Measurements from ENCODE around the gene CD79A. TPM values are rescaled to one million over a fixed set of nuclear protein-coding genes. Genes with fewer than 3 reads are reported as not detected.

The CD79A gene
- polyA plus RNA-seq, 1 donor: 0.75 TPM

GRCh38 chr19:41897181-41897580 lies 20.1 kb downstream of the CD79A start:
- no peaks in the 10 kb centered on the region for H3K27me3 ChIP-seq (ENCODE audit: control insufficient read depth, insufficient read depth, low read length)
- no peak for DNase-seq
- H3K4me3 ChIP-seq (ENCODE audit: low read length): no peak overlapping the region
- WGBS (ENCODE audit: insufficient coverage, low lambda C conversion rate): no CpG with 5 or more reads among the region's 3 CpGs
- H3K9me3 ChIP-seq (ENCODE audit: control insufficient read depth, low read depth, low read length): no peaks in the 10 kb centered on the region
- H3K27ac ChIP-seq (ENCODE audit: low read length): no peak overlapping the region
- H3K4me1 ChIP-seq (ENCODE audit: control insufficient read depth, insufficient read depth, low read length): no peaks in the 10 kb centered on the region
- H3K36me3 ChIP-seq (ENCODE audit: control insufficient read depth, insufficient read depth, low read length): peaks cover 63% of the 10 kb centered on the region

DNA sequence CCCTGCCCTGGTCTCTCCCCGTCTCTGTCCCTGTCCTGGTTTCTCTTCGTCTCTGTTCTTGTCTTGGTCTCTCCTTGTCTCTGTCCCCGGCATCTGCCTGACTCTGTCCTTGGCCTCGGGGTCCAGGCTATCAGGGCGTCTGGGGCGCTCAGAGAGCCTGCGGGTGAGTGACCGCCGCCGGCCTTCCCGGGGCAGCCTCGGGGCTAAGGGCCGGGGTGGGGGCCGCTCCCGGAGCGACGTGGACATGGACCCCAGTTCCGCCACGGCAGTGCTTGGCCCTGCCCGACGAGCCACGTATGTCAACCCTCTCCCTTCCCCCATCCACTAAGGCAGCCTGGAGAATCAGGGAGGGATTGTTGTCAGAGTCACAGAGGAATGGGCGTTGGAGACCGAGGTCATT lies 20.7 kb downstream of the CD79A start:
- Histone ChIP-seq H3K27ac (ENCODE audit: low read length) (no peak overlapping the region), H3K9me3 (ENCODE audit: control insufficient read depth, low read depth, low read length) (no peaks in the 10 kb centered on the region), H3K27me3 (ENCODE audit: control insufficient read depth, insufficient read depth, low read length) (no peaks in the 10 kb centered on the region), H3K4me1 (ENCODE audit: control insufficient read depth, insufficient read depth, low read length) (no peaks in the 10 kb centered on the region), H3K36me3 (ENCODE audit: control insufficient read depth, insufficient read depth, low read length) (peaks cover 63% of the 10 kb centered on the region), H3K4me3 (ENCODE audit: low read length) (no peak overlapping the region)
- DNase-seq: no peak
- no CpG with 5 or more reads among the region's 24 CpGs for WGBS (ENCODE audit: insufficient coverage, low lambda C conversion rate)

DNA sequence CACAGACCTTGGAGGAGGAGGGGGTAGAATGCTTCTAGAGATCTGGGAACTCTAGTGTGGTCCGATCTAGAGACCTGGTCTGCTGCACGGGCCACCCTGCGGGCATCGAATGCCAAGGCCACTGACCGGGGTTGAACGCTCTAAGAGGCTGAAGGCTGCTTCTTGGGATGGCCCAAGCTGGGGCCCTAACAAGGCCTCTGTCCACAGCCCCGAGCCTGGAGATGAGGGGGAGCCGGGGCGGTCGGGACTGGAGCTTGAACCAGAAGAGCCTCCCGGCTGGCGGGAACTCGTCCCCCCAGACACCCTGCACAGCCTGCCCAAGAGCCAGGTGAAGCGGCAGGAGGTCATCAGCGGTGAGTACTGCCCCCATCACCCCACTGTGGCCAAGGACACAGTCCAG lies 21.2 kb downstream of the CD79A start:
- peaks cover 67% of the 10 kb centered on the region for H3K36me3 ChIP-seq (ENCODE audit: control insufficient read depth, insufficient read depth, low read length)
- no peak for DNase-seq
- no peaks in the 10 kb centered on the region for H3K4me1 ChIP-seq (ENCODE audit: control insufficient read depth, insufficient read depth, low read length)
- no peak overlapping the region for H3K27ac ChIP-seq (ENCODE audit: low read length)
- no peak overlapping the region for H3K4me3 ChIP-seq (ENCODE audit: low read length)
- WGBS (ENCODE audit: insufficient coverage, low lambda C conversion rate): no CpG with 5 or more reads among the region's 15 CpGs
- H3K9me3 ChIP-seq (ENCODE audit: control insufficient read depth, low read depth, low read length): no peaks in the 10 kb centered on the region
- no peaks in the 10 kb centered on the region for H3K27me3 ChIP-seq (ENCODE audit: control insufficient read depth, insufficient read depth, low read length)

- no CpG with 5 or more reads among the region's 21 CpGs for whole genome bisulfite sequencing (ENCODE audit: insufficient coverage, low lambda C conversion rate)
- H3K36me3 ChIP-seq (ENCODE audit: control insufficient read depth, insufficient read depth, low read length): peaks cover 76% of the 10 kb centered on the region
- H3K9me3 ChIP-seq (ENCODE audit: control insufficient read depth, low read depth, low read length): no peaks in the 10 kb centered on the region
- peaks cover 24% of the 10 kb centered on the region for H3K4me1 ChIP-seq (ENCODE audit: control insufficient read depth, insufficient read depth, low read length)
- no peaks in the 10 kb centered on the region for H3K27me3 ChIP-seq (ENCODE audit: control insufficient read depth, insufficient read depth, low read length)
- no peak for DNase-seq
- no peak overlapping the region for H3K27ac ChIP-seq (ENCODE audit: low read length)
- no peak overlapping the region for H3K4me3 ChIP-seq (ENCODE audit: low read length)
Measured at GRCh38 chr19:41901707-41902360, 24.8 kb downstream of the CD79A start.

GRCh38 chr19:41902594-41902993 lies 25.5 kb downstream of the CD79A start:
- no peak for DNase-seq
- no peak overlapping the region for H3K27ac ChIP-seq (ENCODE audit: low read length)
- no peaks in the 10 kb centered on the region for H3K27me3 ChIP-seq (ENCODE audit: control insufficient read depth, insufficient read depth, low read length)
- no peaks in the 10 kb centered on the region for H3K9me3 ChIP-seq (ENCODE audit: control insufficient read depth, low read depth, low read length)
- H3K4me1 ChIP-seq (ENCODE audit: control insufficient read depth, insufficient read depth, low read length): peaks cover 24% of the 10 kb centered on the region
- H3K36me3 ChIP-seq (ENCODE audit: control insufficient read depth, insufficient read depth, low read length): peaks cover 79% of the 10 kb centered on the region
- no peak overlapping the region for H3K4me3 ChIP-seq (ENCODE audit: low read length)
- no CpG with 5 or more reads among the region's 17 CpGs for WGBS (ENCODE audit: insufficient coverage, low lambda C conversion rate)

DNA sequence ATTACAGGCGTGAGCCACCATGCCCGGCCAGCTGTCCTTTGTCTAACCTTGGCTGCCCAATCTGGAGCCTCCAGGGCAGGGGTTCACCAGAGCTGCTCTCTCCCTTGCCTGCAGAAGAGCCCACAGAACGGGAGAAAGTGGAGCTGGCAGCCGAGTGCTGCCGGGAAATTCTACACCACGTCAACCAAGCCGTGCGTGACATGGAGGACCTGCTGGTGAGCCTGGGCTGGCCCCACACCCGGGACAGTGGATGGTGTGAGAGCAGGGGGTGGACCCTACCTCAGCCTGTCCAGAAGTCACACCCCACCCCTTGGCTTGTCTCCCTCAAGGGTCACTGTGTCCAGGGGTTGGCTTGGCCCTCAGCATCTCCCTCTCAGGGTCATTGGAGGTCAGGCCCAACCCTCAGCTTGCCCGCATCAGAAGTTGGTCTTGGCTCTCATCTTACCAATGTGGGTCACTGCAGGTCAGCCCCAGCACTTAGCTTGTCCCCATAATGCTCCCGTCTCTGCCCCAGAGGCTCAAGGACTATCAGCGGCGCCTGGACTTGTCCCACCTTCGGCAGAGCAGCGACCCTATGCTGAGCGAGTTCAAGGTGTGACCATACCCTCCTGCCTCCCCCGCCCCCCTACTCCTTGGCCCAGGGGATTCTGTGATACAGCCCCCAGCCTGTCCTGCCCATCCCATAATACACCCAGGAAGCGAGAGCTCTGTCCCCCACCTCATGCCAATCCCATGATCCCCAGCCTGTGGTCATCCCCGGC lies 26.3 kb downstream of the CD79A start:
- peaks cover 74% of the 10 kb centered on the region for H3K36me3 ChIP-seq (ENCODE audit: control insufficient read depth, insufficient read depth, low read length)
- H3K27ac ChIP-seq (ENCODE audit: low read length): no peak overlapping the region
- no peak for DNase-seq
- no peak overlapping the region for H3K4me3 ChIP-seq (ENCODE audit: low read length)
- H3K27me3 ChIP-seq (ENCODE audit: control insufficient read depth, insufficient read depth, low read length): no peaks in the 10 kb centered on the region
- no peaks in the 10 kb centered on the region for H3K9me3 ChIP-seq (ENCODE audit: control insufficient read depth, low read depth, low read length)
- H3K4me1 ChIP-seq (ENCODE audit: control insufficient read depth, insufficient read depth, low read length): peaks cover 24% of the 10 kb centered on the region
- no CpG with 5 or more reads among the region's 19 CpGs for WGBS (ENCODE audit: insufficient coverage, low lambda C conversion rate)

GRCh38 chr19:41904118-41904870 lies 27.2 kb downstream of the CD79A start:
- peak; percentile 92 to 97 for DNase-seq
- Histone ChIP-seq H3K27ac (ENCODE audit: low read length) (peak overlapping the region; percentile 73), H3K4me1 (ENCODE audit: control insufficient read depth, insufficient read depth, low read length) (peaks cover 24% of the 10 kb centered on the region), H3K36me3 (ENCODE audit: control insufficient read depth, insufficient read depth, low read length) (peaks cover 70% of the 10 kb centered on the region), H3K27me3 (ENCODE audit: control insufficient read depth, insufficient read depth, low read length) (no peaks in the 10 kb centered on the region), H3K9me3 (ENCODE audit: control insufficient read depth, low read depth, low read length) (no peaks in the 10 kb centered on the region), H3K4me3 (ENCODE audit: low read length) (no peak overlapping the region)
- WGBS (ENCODE audit: insufficient coverage, low lambda C conversion rate): 18% methylated on average over 2 of the region's 30 CpGs

GRCh38 chr19:41905273-41906002 lies 28.4 kb downstream of the CD79A start:
- peak in 1 of 2 donors; percentile 37 for DNase-seq
- Histone ChIP-seq H3K9me3 (ENCODE audit: control insufficient read depth, low read depth, low read length) (no peaks in the 10 kb centered on the region), H3K4me1 (ENCODE audit: control insufficient read depth, insufficient read depth, low read length) (peaks cover 24% of the 10 kb centered on the region), H3K27ac (ENCODE audit: low read length) (peak overlapping the region; percentile 73), H3K27me3 (ENCODE audit: control insufficient read depth, insufficient read depth, low read length) (peaks cover 6% of the 10 kb centered on the region), H3K36me3 (ENCODE audit: control insufficient read depth, insufficient read depth, low read length) (peaks cover 61% of the 10 kb centered on the region), H3K4me3 (ENCODE audit: low read length) (no peak overlapping the region)
- WGBS (ENCODE audit: insufficient coverage, low lambda C conversion rate): no CpG with 5 or more reads among the region's 24 CpGs

DNA sequence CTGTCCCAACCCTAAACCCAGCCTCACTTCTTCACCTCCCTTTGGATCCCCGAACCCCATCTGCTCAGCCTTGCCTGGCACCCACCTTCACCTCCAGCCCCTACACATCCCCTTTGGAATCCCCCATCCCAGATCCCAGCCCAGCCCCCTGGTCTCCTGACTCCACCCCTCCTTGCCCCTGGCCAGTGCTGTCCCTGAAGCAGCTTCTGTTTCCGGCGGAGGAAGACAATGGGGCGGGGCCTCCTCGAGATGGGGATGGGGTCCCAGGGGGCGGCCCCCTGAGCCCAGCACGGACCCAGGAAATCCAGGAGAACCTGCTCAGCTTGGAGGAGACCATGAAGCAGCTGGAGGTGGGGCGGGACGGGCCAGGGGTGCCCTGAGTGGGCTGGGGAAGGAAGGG lies 29.2 kb downstream of the CD79A start:
- 100% methylated on average over 1 of the region's 9 CpGs for WGBS (ENCODE audit: insufficient coverage, low lambda C conversion rate)
- H3K27me3 ChIP-seq (ENCODE audit: control insufficient read depth, insufficient read depth, low read length): peaks cover 15% of the 10 kb centered on the region
- H3K4me3 ChIP-seq (ENCODE audit: low read length): no peak overlapping the region
- H3K36me3 ChIP-seq (ENCODE audit: control insufficient read depth, insufficient read depth, low read length): peaks cover 59% of the 10 kb centered on the region
- DNase-seq: no peak
- peaks cover 24% of the 10 kb centered on the region for H3K4me1 ChIP-seq (ENCODE audit: control insufficient read depth, insufficient read depth, low read length)
- no peak overlapping the region for H3K27ac ChIP-seq (ENCODE audit: low read length)
- H3K9me3 ChIP-seq (ENCODE audit: control insufficient read depth, low read depth, low read length): no peaks in the 10 kb centered on the region
